RPMI8226 (cell line): ENCODE results near the gene MYBPHL.
A peak's percentile ranks its signal among the peaks of the same experiment; 100 is the strongest.

ENCODE experiments used
- DNase-seq: peaks from one replicate; pipeline ENCODE4 v3.0.0-alpha.2; 2015

The MYBPHL gene

GRCh38 chr1:109250454-109251276, 56.1 kb downstream of the MYBPHL start:
- DNase-seq, result no peak

GRCh38 chr1:109249654-109250401, 57.0 kb downstream of the MYBPHL start:
- DNase-seq, result no peak

- peak; percentile 80 for DNase-seq
Observed at GRCh38 chr1:109248797-109249629, 57.8 kb downstream of the MYBPHL start, which contains the start of gene CELSR2. CELSR2 (plus strand) TSS chr1:109249539; CDS start chr1:109250080, 541 bp downstream.

- no peak for DNase-seq
Observed at GRCh38 chr1:109248444-109248796, 58.4 kb downstream of the MYBPHL start.

GRCh38 chr1:109247401-109248365, 59.1 kb downstream of the MYBPHL start:
- no peak for DNase-seq

- no peak for DNase-seq
Observed at GRCh38 chr1:109246141-109246551, 60.7 kb downstream of the MYBPHL start.

- peak; percentile 1 for DNase-seq
Observed at GRCh38 chr1:109243860-109244552, 62.8 kb downstream of the MYBPHL start.

- DNase-seq, result peak; percentile 0
Observed at GRCh38 chr1:109243221-109243620, 63.6 kb downstream of the MYBPHL start.

GRCh38 chr1:109242387-109242786, 64.4 kb downstream of the MYBPHL start:
- DNase-seq, result no peak
